Glomerular visceral epithelial cell (primary cell): ENCODE results near the gene HSD17B1.
A peak's percentile ranks its signal among the peaks of the same experiment; 100 is the strongest.
"Not testable (repeated sequence)": the region's sequence is repeated elsewhere in the genome, so short reads cannot be mapped to it uniquely, and the experiment has no call there.

Source experiments
- DNase-seq: peaks from one replicate; pipeline ENCODE4 v3.0.0-alpha.2; 2016; ENCODE audit errors: extremely low spot score

Gene HSD17B1

DNA sequence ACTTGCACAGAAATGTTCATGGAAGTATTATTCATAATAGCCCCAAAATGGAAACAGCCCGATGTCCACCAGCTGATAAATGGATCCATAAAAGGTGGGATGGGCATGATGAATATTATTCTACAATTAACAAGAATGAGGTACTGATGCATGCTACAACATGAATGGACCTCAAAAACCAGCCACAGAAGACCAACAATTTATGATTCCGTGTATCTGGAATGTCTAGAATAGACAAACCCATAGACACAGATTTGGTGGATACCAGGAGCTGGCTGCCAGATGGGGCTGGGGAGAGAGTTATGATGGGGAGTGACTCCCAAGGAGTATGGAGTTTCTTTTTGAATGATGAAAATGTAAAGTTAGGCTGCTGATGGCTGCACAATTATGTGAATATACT lies 27.5 kb upstream of the HSD17B1 start:
- peak; percentile 22 for DNase-seq

DNA sequence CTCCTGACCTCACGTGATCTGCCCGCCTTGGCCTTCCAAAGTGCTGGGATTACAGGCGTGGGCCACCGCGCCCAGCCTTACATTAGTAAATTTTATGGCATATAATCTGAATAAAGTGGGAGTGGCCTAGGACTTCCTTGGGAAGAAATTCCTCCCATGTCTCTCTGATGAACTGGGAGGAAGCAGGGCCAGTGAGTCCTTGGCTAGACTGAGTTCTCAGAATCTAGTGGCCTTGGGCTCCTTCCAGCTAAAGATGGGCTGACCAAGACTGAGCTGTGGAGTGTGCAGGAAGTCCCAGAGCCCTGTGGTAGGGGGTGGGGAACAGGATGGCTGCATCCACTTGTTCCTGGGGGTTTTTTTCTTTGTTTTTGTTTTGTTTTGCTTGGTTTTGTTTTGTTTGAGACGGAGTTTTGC lies 26.7 kb upstream of the HSD17B1 start:
- DNase-seq = no peak

DNA sequence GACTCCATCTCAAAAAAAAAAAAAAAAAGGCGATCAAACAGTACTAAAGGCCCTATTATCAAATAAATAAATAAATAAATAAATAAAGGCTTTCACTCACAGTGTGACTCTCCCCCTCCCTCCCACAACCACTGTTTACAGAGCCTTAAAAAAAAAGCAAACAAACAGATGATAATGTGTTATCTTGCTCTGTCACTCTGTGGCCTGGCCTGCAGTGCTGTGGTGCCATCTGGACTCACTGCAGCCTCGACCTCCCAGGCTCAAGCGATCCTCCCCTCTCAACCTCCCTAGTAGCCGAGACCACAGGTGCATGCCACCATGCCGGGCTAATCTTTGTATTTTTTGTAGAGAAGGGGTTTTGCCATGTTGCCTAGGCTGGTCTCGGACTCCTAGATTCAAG lies 24.8 kb upstream of the HSD17B1 start:
- DNase-seq = no peak

DNA sequence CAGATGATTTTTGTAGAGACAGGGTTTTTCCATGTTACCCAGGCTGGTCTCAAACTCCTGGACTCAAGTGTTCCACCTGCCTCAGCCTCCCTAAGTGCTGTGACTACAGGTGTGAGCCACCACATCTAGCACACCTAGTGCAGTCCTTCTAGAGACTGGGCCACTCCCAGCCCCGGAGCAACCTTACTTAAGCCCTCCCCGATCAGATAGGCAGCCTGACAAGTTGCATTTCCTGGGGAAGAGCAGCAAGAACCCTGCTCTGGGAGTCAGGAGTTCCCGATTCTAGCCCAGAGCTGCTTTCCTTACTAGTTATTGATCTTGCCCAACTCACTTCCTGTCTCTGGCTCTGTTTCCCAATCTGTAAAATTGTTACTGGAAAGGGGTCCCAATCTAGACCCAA lies 23.7 kb upstream of the HSD17B1 start:
- DNase-seq = no peak

DNA sequence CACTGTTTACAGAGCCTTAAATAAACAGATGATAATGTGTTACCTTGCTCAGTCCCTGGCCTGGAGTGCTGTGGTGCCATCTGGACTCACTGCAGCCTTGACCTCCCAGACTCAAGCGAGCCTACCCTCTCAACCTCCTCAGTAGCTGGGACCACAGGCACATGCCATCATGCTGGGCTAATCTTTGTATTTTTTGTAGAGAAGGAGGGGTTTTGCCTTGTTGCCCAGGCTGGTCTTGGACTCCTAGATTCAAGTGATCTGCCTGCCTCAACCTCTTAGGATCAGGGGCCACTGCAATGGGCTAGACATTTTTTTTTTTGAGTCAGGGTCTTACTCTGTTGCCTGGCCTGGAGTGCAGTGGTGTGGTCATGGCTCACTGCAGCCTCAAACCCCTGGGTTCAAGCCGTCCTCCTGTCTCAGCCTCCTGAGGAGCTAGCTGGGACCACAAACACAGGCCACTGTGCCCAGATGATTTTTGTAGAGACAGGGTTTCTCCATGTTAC lies 21.7 kb upstream of the HSD17B1 start:
- no peak for DNase-seq

DNA sequence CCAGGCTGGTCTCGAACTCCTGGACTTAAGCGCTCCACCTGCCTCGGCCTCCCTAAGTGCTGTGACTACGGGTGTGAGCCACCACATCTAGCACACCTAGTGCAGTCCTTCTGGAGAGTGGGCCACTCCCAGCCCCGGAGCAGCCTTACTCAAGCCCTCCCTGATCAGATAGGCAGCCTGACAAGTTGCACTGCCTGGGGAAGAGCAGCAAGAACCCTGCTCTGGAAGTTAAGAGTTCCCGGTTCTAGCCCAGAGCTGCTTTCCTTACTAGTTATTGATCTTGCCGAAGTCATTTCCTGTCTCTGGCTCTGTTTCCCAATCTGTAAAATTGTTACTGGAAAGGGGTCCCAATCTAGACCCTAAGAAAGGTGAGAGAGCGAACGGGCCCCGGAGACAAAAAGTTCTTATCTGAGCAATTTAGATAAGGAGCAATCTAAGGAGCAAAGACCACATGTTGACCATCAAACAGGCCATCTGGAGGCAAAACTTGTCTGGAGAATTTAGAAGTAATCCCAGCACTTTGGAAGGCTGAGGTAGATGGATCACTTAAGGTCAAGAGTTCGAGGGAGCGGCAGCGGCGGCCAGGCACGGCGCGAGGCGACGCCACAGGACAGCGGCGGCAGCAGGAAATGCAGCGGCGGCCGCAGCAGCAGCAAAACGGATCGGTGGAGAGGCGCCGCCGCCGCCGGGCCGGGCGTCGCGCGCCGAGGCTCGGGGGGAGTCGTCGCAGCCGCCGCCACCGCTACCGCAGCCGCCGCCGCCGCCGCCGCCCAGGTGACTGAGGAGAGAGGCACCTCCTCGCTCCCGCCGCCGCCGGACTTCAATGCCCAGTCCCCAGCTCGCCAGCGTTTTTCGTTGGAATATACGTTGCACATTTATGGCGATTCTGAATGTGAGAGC lies 21.0 kb upstream of the HSD17B1 start:
- peak; percentile 60 for DNase-seq

DNA sequence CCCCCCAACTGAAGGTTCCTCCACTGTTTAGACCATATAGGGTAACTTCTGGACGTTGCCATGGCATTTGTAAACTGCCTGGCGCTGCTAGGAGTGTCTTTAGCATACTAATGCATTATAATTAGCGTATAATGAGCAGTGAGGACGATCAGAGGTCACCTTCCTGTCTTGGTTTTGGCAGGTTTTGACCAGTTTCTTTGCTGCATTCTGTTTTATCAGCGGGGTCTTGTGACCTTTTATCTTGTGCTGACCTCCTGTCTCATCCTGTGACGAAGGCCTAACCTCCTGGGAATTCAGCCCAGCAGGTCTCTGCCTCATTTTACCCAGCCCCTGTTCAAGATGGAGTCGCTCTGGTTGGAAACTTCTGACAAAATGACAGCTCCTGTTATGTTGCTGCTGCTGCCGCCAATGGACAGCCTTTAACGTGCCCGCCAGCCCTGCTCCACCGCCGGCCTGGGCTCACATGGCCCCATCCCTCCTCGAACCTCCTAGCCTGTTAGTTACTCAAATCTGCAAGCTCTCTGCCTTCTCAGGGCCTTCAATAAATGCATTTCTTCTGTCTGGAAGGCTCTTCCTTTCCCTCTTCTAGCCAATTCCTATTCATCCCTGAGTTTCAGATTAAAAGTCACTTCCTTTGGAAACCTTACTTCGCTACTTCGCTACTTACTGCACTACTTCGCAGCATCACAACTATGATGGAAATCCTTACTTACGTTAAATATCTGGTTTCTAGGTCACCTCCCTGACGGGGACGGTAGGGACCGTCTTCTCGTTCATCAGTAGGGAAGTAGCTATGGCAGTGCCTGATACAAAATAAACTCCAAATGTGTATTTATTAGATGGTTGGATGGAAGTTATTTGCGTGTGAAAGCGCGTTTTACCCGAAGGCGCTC lies 17.3 kb upstream of the HSD17B1 start:
- no peak for DNase-seq

DNA sequence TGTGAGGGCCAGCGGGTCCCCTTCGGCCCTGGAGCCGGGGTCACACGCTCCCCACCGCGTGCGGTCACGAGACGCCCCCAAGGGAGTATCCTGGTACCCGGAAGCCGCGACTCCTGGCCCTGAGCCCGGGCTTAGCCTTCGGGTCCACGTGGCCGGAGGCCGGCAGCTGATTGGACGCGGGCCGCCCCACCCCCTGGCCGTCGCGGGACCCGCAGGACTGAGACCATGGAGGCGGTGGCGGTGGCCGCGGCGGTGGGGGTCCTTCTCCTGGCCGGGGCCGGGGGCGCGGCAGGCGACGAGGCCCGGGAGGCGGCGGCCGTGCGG lies 16.7 kb upstream of the HSD17B1 start, which contains the start of gene NAGLU:
TSS of gene NAGLU (plus strand) at position 194 of the 324 bp plus-strand sequence. CDS start at position 226, 32 bp downstream.
- peak; percentile 86 for DNase-seq

DNA sequence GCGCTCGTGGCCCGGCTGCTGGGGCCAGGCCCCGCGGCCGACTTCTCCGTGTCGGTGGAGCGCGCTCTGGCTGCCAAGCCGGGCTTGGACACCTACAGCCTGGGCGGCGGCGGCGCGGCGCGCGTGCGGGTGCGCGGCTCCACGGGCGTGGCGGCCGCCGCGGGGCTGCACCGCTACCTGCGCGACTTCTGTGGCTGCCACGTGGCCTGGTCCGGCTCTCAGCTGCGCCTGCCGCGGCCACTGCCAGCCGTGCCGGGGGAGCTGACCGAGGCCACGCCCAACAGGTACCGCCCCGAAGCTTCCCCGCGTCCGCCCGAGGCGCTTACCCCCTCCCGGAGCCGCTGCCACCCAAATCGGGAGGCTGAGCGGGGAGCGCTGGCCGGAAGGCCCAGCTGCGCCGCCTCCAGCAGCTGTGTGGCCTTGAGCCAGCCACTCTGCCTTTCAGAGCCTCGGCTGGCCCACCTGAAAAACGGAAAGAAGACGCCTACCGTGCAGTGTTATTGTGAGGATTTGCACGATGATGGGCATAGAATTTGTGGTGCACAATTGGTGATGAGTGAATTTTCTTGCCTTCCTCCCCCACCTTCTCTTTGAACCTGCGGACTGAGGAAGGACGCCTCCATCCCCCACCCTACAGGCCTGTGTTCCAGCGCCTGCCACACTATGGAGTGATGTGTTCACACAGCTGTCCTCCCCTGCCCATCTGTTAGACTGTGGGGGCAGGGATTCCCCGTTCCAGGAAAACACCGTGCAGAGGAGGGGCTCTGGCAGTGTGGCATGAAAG lies 16.2 kb upstream of the HSD17B1 start:
- DNase-seq = peak; percentile 88

DNA sequence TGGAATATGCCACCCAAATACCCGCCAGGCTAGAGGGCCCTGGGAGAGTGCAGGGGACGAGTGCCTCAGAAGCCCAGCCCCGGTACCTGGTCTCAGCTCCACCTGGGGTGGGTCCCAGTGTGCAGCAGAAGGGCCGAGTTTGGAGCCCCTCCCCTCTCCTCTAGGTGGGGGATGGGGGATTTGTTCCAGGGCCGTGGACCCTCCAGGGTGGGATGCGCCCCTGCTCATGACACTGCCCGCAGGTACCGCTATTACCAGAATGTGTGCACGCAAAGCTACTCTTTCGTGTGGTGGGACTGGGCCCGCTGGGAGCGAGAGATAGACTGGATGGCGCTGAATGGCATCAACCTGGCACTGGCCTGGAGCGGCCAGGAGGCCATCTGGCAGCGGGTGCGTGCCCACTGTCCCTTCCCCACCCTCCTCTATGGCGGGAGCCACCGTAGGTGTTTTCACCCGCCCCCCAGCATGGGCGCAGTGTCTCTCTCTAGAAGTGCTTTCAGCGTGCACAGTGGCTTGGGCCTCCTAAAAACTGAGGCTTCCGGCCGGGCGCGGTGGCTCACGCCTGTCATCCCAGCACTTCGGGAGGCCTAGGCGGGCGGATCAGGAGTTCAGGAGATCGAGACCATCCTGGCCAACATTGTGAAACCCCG lies 15.4 kb upstream of the HSD17B1 start:
- DNase-seq = no peak

DNA sequence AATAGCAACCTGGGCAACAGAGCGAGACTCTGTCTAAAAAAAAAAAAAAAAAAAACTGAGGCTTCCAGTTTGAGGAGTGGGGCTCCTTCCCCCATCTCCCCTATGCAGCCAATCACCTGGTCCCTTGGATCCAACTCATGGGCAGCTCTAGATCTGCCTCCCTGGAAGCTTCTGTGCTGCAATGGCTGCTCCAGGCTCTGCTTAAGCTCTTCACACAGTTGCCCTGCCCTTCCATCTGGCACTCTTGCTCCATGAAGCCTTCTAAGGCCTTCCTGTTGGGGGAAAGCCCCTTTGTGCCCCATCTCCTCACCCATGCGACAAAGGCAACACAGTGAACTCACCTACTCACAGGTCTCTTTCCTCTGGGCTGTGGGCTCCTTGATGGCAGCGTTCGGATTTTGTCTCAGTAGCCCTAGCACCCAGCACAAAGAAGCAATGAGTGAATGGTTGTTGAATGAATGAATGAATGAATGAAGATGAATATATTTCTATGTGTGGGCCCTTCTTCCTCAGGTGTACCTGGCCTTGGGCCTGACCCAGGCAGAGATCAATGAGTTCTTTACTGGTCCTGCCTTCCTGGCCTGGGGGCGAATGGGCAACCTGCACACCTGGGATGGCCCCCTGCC lies 14.8 kb upstream of the HSD17B1 start:
- DNase-seq = no peak

DNA sequence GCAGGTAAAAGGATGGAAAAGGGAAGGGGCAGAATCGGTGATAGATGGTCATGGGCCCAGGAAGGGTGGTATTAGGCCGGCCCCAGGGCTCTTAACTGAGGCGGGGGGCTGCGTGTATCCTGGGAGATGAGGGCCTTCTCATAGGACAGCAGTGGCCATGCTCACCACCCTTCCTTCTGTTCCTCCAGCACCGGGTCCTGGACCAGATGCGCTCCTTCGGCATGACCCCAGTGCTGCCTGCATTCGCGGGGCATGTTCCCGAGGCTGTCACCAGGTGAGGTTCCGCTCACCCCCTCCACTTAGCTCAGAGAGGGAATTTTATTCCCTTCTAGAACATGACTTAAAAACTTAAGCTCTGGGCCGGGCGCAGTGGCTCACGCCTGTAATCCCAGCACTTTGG lies 14.2 kb upstream of the HSD17B1 start:
- DNase-seq = no peak

DNA sequence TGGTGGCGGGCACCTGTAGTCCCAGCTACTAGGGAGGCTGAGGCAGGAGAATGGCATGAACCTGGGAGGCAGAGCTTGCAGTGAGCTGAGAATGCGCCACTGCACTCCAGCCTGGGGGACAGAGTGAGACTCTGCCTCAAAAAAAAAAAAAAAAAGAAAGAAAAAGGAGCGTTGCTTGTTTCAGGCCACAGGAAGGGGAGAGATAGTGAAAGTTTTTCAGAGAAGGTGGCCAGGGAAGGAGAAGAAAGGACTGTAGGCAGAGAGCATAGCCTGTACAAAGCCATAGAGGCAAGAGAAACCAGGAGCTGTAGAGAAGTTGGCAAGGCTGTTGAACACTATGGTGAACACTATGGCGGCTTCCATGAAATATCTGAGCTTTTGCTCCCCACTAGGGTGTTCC lies 12.2 kb upstream of the HSD17B1 start:
- DNase-seq = not testable (repeated sequence)

DNA sequence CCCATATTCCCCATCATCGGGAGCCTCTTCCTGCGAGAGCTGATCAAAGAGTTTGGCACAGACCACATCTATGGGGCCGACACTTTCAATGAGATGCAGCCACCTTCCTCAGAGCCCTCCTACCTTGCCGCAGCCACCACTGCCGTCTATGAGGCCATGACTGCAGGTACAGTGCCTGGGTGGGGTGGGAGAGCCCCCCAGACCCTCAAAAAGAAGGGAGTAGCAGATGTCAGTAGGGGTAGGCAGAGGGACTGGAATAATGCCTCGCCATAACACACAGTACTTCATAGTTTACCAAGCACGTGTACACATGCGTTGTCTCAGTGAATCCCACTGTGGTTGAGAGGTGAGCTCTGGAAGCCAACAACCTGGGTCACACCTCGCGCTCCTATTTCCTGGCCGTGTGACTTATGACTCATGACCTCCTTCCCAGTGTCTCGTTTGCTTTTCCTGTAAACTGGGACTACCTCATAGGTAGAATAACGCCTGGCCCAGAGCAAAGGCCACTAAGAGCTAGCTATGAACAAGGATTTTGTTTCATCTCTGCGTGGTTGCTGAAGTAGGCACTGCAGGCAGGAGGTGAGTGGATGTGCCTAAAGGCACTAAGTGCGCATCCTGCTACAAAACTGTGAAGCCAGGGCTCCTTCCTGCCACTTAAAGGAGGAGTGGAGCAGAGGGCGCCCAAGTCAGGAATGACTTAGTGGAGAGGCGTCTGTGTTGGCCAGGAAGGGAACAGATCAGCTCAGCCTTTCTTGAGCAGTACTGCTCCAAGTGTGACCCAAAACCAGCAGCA lies 11.5 kb upstream of the HSD17B1 start:
- no peak for DNase-seq

DNA sequence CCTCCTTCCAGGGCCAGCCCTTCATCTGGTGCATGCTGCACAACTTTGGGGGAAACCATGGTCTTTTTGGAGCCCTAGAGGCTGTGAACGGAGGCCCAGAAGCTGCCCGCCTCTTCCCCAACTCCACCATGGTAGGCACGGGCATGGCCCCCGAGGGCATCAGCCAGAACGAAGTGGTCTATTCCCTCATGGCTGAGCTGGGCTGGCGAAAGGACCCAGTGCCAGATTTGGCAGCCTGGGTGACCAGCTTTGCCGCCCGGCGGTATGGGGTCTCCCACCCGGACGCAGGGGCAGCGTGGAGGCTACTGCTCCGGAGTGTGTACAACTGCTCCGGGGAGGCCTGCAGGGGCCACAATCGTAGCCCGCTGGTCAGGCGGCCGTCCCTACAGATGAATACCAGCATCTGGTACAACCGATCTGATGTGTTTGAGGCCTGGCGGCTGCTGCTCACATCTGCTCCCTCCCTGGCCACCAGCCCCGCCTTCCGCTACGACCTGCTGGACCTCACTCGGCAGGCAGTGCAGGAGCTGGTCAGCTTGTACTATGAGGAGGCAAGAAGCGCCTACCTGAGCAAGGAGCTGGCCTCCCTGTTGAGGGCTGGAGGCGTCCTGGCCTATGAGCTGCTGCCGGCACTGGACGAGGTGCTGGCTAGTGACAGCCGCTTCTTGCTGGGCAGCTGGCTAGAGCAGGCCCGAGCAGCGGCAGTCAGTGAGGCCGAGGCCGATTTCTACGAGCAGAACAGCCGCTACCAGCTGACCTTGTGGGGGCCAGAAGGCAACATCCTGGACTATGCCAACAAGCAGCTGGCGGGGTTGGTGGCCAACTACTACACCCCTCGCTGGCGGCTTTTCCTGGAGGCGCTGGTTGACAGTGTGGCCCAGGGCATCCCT lies 9.3 kb upstream of the HSD17B1 start:
- no peak for DNase-seq

DNA sequence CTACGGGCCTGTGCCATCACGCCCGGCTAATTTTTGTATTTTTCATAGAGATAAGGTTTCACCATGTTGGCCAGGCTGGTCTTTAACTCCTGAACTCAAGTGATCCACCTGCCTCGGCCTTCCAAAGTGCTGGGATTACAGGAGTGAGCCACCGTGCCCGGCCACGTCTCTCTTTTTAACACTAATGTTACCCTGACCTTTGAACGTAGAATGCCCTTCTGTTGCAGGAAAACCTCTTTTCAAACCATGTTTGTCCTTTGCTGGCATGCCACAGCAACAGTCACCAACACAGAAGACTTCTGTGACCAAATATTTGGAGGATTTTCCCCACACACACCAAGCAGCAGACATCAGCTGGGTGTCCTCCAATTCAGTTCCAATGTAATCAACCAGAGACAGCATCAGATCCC lies 7.8 kb upstream of the HSD17B1 start:
- no peak for DNase-seq

DNA sequence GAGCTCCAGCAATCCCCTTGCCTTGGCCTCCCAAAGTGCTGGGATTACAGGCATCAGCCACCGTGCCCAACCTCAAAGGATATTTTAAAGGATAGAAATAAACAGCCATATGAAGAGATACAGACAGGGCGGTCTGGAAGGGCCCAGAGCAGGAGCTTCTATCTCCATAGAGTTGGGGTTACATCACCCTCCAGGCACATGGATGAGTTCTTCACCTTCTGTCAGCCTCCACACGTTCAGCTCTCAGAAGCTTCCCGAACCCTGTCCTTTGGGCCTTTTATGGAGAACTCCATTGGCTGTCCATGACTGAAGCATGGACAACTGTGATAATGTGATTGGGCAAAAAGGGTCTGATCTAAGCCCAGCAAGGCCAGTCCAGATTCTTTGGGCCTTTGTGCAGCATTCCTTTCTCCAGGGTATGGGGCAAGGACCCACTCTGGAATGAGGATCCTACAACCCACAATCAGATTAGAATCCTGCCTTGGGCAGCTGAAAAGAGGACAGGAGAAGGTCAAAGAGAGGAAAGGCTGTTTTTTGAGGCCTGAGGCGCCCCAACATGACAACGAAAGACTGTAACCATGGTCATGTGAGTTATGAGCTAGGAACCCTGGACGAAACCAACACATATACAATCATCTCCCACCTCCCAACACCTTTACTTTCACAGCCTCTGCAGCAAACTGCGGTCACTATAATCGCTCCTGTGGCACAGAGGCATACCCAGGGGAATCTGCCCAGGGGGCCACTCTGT lies 6.8 kb upstream of the HSD17B1 start:
- not testable (repeated sequence) for DNase-seq

DNA sequence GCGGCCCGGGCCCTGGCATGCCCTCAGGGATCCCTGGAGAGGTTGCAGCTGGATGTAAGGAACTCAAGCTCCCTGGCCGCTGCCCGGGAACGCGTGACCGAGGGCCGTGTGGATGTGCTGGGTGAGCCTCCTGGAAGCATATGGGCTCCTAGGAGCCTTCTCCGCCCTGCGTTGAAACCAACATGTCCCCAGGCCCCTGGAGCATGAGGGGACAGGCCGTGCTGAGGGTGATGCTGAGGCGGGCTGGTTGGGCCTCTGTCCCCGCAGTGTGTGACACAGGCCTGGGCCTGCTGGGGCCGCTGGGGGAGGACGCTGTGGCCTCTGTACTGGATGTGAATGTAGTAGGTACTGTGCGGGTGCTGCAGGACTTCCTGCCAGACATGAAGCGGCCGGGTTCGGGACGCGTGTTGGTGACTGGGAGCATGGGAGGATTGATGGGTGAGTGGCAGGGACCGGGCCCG lies 5.7 kb upstream of the HSD17B1 start:
- no peak for DNase-seq
